ENCODE results near the gene DYNLT3. TPM values are rescaled to one million over a fixed set of nuclear protein-coding genes. Genes with fewer than 3 reads are reported as not detected.

Gene DYNLT3
- polyA plus RNA-seq, 1 donor from 2014 or later, result 2.4 TPM

DNA sequence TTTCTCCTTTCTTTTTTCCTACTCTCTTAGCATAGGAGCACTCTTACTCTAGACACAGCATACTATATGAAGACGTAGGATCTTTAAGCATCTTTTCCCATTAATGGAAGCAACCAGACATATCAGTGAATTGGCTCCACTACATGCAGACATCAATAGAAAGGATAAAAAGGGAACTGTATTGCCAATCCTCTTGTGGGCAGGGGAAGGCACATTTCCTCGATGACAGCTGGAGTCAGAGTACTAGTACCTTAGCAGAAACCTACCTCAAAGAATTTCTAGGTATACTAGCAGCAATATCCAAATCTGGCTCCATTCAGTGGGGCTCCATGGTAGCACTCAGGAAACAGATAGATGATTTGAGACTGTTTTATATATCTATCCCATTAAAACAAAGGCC lies 47.4 kb downstream of the DYNLT3 start:
- H2AFZ ChIP-seq (ENCODE audit: low read depth, low read length), result no peak overlapping the region
- no peaks in the 10 kb centered on the region for H3K36me3 ChIP-seq (ENCODE audit: insufficient read depth, low read length)
- TF ChIP-seq TAF1 (IDR thresholded peaks at IDR 0.05; ENCODE audit: low read depth), result no peak
- no peak for TF ChIP-seq SMC3 (conservative IDR thresholded peaks at IDR 0.05; ENCODE audit: poor library complexity)
- no peak for TF ChIP-seq EZH2 (IDR thresholded peaks at IDR 0.05; ENCODE audit: borderline replicate concordance, insufficient read depth, low read length, poor library complexity, severe bottlenecking)
- no peak for TF ChIP-seq MXI1 (conservative IDR thresholded peaks at IDR 0.05; ENCODE audit: poor library complexity, severe bottlenecking)
- no peak for TF ChIP-seq EP300 (conservative IDR thresholded peaks at IDR 0.05; ENCODE audit: poor library complexity, severe bottlenecking)
- TF ChIP-seq RAD21 (conservative IDR thresholded peaks at IDR 0.05), result no peak
- TF ChIP-seq, protein P1, sequence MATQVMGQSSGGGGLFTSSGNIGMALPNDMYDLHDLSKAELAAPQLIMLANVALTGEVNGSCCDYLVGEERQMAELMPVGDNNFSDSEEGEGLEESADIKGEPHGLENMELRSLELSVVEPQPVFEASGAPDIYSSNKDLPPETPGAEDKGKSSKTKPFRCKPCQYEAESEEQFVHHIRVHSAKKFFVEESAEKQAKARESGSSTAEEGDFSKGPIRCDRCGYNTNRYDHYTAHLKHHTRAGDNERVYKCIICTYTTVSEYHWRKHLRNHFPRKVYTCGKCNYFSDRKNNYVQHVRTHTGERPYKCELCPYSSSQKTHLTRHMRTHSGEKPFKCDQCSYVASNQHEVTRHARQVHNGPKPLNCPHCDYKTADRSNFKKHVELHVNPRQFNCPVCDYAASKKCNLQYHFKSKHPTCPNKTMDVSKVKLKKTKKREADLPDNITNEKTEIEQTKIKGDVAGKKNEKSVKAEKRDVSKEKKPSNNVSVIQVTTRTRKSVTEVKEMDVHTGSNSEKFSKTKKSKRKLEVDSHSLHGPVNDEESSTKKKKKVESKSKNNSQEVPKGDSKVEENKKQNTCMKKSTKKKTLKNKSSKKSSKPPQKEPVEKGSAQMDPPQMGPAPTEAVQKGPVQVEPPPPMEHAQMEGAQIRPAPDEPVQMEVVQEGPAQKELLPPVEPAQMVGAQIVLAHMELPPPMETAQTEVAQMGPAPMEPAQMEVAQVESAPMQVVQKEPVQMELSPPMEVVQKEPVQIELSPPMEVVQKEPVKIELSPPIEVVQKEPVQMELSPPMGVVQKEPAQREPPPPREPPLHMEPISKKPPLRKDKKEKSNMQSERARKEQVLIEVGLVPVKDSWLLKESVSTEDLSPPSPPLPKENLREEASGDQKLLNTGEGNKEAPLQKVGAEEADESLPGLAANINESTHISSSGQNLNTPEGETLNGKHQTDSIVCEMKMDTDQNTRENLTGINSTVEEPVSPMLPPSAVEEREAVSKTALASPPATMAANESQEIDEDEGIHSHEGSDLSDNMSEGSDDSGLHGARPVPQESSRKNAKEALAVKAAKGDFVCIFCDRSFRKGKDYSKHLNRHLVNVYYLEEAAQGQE (IDR thresholded peaks at IDR 0.05; ENCODE audit: borderline replicate concordance), result no peak
- TF ChIP-seq POLR2AphosphoS5 (IDR thresholded peaks at IDR 0.05), result no peak
- H4K20me1 ChIP-seq (ENCODE audit: insufficient read depth), result no peaks in the 10 kb centered on the region
- H3K9me2 ChIP-seq (ENCODE audit: insufficient read depth, low read length), result no peaks in the 10 kb centered on the region
- H3K79me2 ChIP-seq (replicated peaks; ENCODE audit: insufficient read depth, low read length), result no peaks in the 10 kb centered on the region
- H3K4me2 ChIP-seq (ENCODE audit: low read length), result no peak overlapping the region
- no peaks in the 10 kb centered on the region for H3F3A ChIP-seq (ENCODE audit: insufficient read depth, low read length, poor library complexity, severe bottlenecking)
- H3K27ac ChIP-seq (ENCODE audit: low read length), result no peak overlapping the region
- H3K9ac ChIP-seq (ENCODE audit: low read length), result no peak overlapping the region
- no peaks in the 10 kb centered on the region for H3K9me3 ChIP-seq (ENCODE audit: low read length)
- H3K4me3 ChIP-seq (ENCODE audit: low read length), result no peak overlapping the region
- no peaks in the 10 kb centered on the region for H3K27me3 ChIP-seq (ENCODE audit: insufficient read depth, low read depth, low read length)

DNA sequence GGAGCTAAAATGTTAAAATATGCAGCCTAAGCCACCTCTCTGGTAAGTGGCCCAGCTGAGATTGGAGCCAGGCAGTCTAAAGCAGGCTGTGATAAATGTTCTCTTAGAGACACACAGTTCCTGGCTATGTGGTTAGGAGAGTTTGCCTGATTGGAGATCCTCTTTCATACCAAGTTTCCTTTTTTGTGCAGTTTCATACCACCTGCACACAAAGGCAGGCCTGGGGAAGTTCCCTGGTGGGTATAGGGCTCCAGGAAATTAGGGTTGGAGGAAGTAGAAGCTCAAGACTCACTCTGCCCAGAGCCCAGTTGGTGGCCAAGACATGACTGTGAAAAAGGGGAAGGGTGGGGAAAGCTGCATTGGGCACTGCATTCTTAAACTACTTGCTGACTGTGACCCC lies 50.6 kb downstream of the DYNLT3 start:
- Histone ChIP-seq H3K36me3 (ENCODE audit: insufficient read depth, low read length) (no peaks in the 10 kb centered on the region), H3F3A (ENCODE audit: insufficient read depth, low read length, poor library complexity, severe bottlenecking) (no peaks in the 10 kb centered on the region), H2AFZ (ENCODE audit: low read depth, low read length) (no peak overlapping the region), H4K20me1 (ENCODE audit: insufficient read depth) (no peaks in the 10 kb centered on the region), H3K27ac (ENCODE audit: low read length) (no peak overlapping the region), H3K9me2 (ENCODE audit: insufficient read depth, low read length) (no peaks in the 10 kb centered on the region), H3K27me3 (ENCODE audit: insufficient read depth, low read depth, low read length) (no peaks in the 10 kb centered on the region), H3K9ac (ENCODE audit: low read length) (no peak overlapping the region), H3K9me3 (ENCODE audit: low read length) (no peaks in the 10 kb centered on the region), H3K79me2 (replicated peaks; ENCODE audit: insufficient read depth, low read length) (no peaks in the 10 kb centered on the region), H3K4me3 (ENCODE audit: low read length) (no peak overlapping the region), H3K4me2 (ENCODE audit: low read length) (no peak overlapping the region)
- TF ChIP-seq MXI1 (conservative IDR thresholded peaks at IDR 0.05; ENCODE audit: poor library complexity, severe bottlenecking), result no peak

DNA sequence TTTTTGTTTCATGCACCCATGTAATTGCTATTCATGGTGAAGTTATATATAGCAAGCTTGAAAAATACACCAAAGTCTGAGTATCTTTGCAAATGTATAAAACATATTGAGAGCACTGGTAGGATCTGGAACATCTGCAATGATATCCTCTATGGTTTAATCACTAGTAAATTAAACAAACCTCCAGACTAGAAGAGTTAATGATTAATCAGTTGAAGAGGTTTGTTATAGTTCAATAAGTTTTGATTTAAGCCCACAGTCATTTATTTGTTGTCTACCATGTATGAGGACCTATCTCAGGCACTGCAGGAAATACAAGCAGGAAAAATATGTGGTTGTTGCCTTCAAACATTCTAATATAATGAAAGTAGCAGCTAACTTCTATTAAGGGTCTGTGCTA lies 51.1 kb downstream of the DYNLT3 start:
- Histone ChIP-seq H3K79me2 (replicated peaks; ENCODE audit: insufficient read depth, low read length) (no peaks in the 10 kb centered on the region), H2AFZ (ENCODE audit: low read depth, low read length) (no peak overlapping the region), H3K36me3 (ENCODE audit: insufficient read depth, low read length) (no peaks in the 10 kb centered on the region), H4K20me1 (ENCODE audit: insufficient read depth) (no peaks in the 10 kb centered on the region), H3F3A (ENCODE audit: insufficient read depth, low read length, poor library complexity, severe bottlenecking) (no peaks in the 10 kb centered on the region), H3K27ac (ENCODE audit: low read length) (no peak overlapping the region), H3K9ac (ENCODE audit: low read length) (no peak overlapping the region), H3K9me2 (ENCODE audit: insufficient read depth, low read length) (no peaks in the 10 kb centered on the region), H3K4me2 (ENCODE audit: low read length) (no peak overlapping the region), H3K4me3 (ENCODE audit: low read length) (no peak overlapping the region), H3K27me3 (ENCODE audit: insufficient read depth, low read depth, low read length) (no peaks in the 10 kb centered on the region), H3K9me3 (ENCODE audit: low read length) (no peaks in the 10 kb centered on the region)
- TF ChIP-seq, protein P1 (IDR thresholded peaks at IDR 0.05; ENCODE audit: borderline replicate concordance), result no peak
- TF ChIP-seq, protein P2, sequence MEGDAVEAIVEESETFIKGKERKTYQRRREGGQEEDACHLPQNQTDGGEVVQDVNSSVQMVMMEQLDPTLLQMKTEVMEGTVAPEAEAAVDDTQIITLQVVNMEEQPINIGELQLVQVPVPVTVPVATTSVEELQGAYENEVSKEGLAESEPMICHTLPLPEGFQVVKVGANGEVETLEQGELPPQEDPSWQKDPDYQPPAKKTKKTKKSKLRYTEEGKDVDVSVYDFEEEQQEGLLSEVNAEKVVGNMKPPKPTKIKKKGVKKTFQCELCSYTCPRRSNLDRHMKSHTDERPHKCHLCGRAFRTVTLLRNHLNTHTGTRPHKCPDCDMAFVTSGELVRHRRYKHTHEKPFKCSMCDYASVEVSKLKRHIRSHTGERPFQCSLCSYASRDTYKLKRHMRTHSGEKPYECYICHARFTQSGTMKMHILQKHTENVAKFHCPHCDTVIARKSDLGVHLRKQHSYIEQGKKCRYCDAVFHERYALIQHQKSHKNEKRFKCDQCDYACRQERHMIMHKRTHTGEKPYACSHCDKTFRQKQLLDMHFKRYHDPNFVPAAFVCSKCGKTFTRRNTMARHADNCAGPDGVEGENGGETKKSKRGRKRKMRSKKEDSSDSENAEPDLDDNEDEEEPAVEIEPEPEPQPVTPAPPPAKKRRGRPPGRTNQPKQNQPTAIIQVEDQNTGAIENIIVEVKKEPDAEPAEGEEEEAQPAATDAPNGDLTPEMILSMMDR (IDR thresholded peaks at IDR 0.05; ENCODE audit: poor library complexity, severe bottlenecking), result no peak
- TF ChIP-seq RAD21 (conservative IDR thresholded peaks at IDR 0.05) (no peak), TAF1 (IDR thresholded peaks at IDR 0.05; ENCODE audit: low read depth) (no peak), SMC3 (conservative IDR thresholded peaks at IDR 0.05; ENCODE audit: poor library complexity) (no peak), POLR2AphosphoS5 (IDR thresholded peaks at IDR 0.05) (no peak), MXI1 (conservative IDR thresholded peaks at IDR 0.05; ENCODE audit: poor library complexity, severe bottlenecking) (no peak), EZH2 (IDR thresholded peaks at IDR 0.05; ENCODE audit: borderline replicate concordance, insufficient read depth, low read length, poor library complexity, severe bottlenecking) (no peak), EP300 (conservative IDR thresholded peaks at IDR 0.05; ENCODE audit: poor library complexity, severe bottlenecking) (no peak)

Measured in neural cell (in vitro differentiated cells).